Activated T-helper 1 cell treated with anti-CD3 and anti-CD28 coated beads, Interleukin-2, amount 50 U/mL, for 16 hours (primary cell): ENCODE data around the gene PRKCB.
"Not testable (repeated sequence)": the region's sequence is repeated elsewhere in the genome, so short reads cannot be mapped to it uniquely, and the experiment has no call there.

Experiments used
- DNase-seq, 2 donors: peaks; one replicate each; pipeline ENCODE4 v3.0.0-alpha.2; 2020; ENCODE audit warnings: low read depth in 1 of 2, low spot score in 1 of 2

PRKCB gene

DNA sequence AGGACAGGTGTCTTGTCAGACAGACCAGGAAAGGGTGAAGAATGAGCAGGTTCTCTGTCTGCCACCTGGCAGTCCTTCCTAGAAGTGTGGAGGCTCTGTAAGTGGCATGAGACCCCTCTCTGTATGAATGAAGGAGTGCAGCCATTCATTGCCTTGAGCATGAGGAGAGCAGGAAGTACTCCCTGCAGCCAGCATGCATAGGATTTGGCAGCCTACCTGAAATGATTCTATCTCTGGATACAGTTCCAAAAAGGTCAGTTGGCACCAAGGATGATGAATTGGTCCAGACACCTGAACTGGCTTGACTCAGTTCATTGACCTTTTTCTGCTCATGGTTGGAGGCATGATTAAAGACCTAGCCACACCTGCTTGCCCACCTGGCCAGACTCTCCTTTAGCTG, 163.0 kb downstream of the PRKCB start:
- no peak for DNase-seq

DNA sequence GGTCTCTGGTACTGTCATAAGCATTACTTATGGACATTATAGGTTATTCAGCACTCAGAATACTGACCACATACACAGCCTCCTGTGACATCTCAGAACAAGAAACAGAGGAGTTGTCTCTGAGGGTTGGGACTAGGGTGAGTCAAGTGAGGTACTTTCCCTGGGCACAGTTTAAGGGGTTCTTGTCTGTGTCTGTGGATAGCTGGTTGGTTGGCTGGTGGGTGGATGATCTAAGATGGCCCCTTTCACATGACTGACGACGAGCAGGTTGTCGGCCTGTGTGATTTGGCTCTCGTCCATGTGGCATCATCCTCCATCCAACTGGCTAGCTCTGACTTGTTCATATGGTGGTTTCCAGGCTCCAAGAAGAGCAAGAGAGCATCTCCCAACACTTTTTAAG, 163.9 kb downstream of the PRKCB start:
- DNase-seq = peak in 1 of 2 donors; percentile 27

GRCh38 chr16:24001710-24002109, 165.9 kb downstream of the PRKCB start:
- DNase-seq = no peak

DNA sequence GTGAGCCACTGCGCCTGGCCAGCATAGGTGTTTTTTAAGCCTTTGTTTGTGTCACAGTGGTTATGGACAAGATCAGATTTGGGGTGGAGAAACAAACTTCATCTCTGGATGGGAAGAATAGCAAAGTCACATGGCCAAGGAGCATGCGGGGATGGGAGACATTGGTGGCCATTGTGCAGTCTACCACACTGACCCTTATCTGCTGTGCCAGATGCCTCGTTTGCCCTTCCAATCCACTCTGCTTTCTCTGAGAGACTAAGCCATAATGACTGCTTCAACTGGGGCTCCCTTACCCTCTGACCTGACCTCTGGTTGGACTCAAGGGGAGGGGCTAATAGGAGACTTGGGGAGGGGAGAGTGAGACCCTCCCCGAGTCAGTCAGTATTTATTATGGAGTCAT, 166.8 kb downstream of the PRKCB start:
- no peak for DNase-seq

DNA sequence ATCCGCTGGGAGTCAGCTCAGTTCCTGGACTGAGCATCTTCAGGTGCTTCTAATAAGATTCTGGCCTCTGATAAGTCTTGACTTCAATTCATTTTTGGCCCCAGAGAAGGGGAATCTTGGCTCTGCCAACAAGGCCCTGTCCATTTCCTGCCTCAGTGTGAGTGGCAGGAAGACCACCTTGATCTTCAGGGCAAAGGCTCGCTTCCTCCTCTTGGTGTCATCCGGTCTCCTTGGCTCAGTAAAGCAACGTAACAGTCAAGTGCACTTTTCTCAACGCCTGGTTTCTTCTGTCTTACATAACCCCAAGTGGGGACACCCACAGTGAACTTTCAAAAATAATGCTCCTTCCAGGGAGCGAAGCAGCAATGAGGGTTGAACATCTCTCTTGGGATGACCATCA, 169.8 kb downstream of the PRKCB start:
- DNase-seq = no peak

GRCh38 chr16:24007391-24007790, 171.6 kb downstream of the PRKCB start:
- no peak for DNase-seq

DNA sequence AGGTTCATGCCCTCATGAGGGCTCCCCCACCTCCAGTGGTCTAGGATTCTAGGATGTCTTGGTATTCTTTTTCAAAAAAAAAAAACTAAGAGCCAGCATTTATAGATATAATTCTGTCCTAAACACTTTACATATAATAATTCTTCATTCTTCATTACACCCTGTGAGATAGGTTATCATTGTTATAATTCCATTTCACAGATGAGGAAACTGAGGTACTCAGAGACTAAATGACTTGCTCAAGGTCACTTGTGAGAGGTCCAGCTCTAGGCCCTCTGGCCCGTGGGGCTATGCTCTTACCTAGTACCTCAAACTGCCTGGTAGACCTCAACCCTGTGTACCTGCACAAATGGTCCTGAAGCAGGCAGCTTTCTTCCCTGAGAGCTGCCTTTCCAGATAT, 172.2 kb downstream of the PRKCB start:
- no peak for DNase-seq

- no peak for DNase-seq
Observed at GRCh38 chr16:24009098-24009497, 173.3 kb downstream of the PRKCB start.

- DNase-seq = no peak
Observed at GRCh38 chr16:24009955-24010354, 174.2 kb downstream of the PRKCB start.

- DNase-seq = peak; percentile 62 to 71
Observed at GRCh38 chr16:24010440-24011089, 174.8 kb downstream of the PRKCB start.

DNA sequence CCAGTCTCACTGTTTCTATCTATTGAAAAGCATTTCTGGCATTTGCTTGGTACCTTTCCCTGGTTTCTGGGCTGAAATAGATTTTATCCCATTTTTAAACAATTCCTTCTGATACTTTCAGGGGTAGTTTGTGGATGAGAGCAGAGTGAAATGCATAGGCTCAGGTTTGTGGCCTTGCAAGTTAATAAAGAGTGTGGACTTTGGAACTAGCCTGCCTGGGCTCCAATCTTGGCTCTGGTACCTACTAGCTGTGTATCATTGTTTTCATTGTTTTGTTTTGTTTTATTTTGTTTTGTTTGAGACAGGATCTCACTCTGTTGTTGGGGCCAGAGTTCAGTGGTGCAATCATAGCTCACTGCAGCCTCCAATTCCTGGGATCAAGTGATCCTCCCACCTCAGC, 175.5 kb downstream of the PRKCB start:
- no peak for DNase-seq

GRCh38 chr16:24013054-24013636, 177.4 kb downstream of the PRKCB start:
- DNase-seq = no peak

DNA sequence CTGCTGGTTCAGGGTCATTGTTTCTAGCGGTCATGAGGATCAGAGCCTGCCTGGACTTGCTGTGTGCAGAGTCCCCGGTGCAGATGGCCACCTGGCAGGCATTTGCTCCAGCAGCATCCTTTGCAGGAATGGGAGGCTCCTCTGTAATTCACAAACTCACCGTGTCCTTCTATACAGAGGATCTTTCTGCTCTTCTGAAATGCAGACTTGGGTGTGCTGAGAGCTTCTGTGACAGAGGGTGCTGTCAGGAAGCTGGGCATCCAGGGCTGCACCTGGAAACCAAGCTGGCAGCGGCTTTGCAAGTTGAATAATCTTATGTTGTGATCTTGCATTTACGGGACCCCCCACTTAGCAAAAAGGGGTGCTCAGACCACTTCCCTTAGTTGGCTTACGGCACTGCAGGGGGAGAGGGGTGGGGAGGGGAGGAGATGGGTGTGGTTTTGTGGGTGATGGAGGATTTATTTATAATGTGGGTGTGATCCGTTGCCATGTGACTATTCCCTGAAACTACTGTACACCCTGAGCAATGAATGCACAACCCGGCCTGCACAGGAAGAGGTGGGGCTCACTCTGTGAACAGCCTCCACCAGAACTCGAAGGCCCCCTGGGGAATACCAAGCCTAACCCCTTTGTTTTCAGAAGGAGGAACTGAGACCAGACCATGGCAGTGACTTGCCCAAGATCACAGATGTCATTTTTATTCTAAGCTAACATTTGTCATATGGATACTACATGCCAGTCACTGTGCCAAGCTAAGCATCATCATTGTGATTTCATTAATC, 178.3 kb downstream of the PRKCB start:
- peak in 1 of 2 donors; percentile 27 for DNase-seq

GRCh38 chr16:24014955-24015354, 179.2 kb downstream of the PRKCB start:
- not testable (repeated sequence) for DNase-seq

DNA sequence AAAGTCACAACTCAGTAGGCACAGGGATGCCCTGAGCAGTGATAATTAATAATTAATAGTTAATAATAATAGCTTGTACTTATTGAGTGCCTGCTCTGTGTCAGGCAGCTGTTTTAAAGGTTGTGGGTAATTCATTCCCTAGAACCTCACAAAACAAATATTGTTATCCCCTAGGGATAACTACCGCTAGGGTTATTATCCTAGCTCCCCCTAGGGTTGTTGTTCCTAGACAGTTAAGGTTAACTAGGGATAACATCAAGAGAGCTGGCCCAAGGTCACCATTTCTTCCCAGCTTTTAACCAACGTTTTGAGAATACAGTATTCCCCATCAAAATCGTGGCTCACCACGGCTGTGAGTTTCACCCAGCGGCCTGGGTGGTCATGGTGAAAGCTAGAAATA, 180.1 kb downstream of the PRKCB start:
- no peak for DNase-seq

DNA sequence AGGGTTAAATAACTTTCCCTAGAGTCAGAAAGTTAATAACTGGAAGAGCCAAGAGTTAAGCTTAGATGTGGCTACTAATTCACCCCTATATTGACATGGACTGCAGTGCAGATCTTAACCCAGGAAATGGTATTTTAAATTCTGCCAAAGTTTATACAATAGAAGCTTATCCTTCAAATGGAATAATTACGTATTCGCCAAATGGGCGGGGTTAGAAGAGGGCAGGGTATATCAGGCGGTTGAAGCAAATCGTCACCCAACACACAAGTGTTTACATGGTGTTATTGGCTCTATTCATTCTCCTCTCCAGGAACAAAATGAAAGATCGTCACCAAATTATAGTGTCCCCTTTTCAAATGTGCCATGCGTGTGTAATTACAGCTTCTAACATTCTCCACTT, 182.7 kb downstream of the PRKCB start:
- DNase-seq = no peak

DNA sequence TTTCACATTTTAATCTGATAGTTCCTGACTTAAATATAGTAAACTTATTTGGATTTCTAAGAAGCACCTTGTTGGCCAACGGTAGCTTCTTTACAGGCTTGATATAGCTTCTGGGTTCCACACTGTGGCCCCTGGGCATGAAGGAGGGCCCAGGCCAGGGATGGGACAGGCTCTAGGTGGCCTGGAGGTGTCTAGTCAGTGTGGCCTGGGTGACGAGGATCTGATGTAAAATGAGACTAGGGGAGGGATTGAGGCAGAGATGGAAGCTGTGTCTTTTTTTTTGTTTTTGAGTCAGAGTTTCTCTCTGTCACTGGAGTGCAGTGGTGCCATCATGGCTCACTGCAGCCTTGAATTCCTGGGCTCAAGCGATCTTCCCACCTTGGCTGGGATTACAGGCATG, 187.0 kb downstream of the PRKCB start:
- no peak for DNase-seq

- no peak for DNase-seq
Observed at GRCh38 chr16:24023621-24024020, 187.8 kb downstream of the PRKCB start.

DNA sequence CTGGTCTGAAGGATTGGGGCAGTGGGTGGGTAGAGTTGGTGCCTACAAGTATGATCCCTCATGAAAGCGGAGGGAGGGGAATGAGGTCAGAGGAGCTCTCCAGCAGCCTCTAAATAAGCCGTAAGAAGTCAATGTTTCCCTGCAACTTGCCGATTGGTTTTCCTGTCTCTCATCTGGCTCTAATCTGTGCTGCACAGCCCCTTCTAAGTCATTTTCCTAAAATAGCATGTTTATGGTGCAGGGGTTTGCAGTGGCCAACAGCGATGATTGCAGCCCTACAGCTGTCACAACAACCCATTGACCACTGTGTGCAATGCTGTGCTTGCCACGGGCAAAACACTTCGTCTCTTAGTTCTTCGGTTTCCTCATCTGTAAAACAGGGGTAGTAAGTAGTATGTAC, 189.2 kb downstream of the PRKCB start:
- DNase-seq = no peak

DNA sequence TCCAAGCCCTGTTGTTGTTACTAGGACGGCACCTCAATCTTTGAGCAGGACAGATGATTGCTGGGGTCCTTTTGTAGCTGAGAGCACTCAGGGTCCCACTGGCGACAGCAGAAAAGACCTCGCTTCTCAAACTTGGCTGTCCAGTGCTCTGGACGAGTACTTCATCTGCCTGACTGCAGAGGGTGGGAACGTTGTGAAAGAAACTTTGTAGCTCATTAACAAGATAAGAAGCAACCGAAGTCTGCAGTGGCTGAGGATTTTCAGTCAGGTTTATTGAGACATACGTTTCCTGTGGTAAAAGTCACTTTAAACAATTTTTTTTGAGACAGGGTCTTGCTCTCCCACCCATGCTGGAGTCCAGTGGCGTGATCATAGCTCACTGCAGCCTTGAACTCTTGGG, 191.7 kb downstream of the PRKCB start:
- DNase-seq = no peak

- DNase-seq = not testable (repeated sequence)
Observed at GRCh38 chr16:24029841-24030240, 194.1 kb downstream of the PRKCB start.

DNA sequence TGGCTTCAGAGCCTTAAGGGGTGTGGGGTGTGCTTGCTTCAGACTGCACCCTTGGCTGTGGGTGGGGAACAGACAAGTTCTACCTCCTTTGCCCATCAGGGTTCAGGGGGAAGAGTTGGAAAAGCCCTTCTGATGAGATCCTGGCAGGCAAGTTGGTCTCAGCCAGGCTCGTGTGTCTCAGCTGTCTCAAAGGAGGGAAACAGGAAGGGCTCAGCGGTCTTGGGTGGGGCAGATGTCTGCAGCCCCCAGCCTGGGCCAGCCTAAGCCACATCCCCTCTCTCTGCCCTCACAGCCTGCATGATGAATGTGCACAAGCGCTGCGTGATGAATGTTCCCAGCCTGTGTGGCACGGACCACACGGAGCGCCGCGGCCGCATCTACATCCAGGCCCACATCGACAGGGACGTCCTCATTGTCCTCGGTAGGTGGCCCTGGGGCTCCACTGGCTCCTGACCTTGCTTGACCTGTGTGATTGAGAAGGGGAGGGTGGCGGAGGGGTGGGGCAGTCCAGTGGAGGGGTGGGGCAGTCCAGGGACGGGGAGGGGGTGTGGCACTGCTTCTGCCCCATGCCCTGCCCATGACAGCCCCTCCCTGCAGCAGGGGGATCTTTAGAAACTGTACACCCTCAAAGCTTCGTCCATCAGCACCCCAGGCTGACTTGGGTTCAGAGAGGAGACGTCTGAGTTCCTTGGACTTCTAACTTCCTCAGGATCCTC, 199.5 kb downstream of the PRKCB start:
- no peak for DNase-seq
